ENCODE measurements around the gene FAM181B. TPM values are rescaled to one million over a fixed set of nuclear protein-coding genes. Genes with fewer than 3 reads are reported as not detected.
"Not testable (repeated sequence)": the region's sequence is repeated elsewhere in the genome, so short reads cannot be mapped to it uniquely, and the experiment has no call there.

The FAM181B gene
- total RNA-seq, 1 donor from 2014 or later, result not detected

DNA sequence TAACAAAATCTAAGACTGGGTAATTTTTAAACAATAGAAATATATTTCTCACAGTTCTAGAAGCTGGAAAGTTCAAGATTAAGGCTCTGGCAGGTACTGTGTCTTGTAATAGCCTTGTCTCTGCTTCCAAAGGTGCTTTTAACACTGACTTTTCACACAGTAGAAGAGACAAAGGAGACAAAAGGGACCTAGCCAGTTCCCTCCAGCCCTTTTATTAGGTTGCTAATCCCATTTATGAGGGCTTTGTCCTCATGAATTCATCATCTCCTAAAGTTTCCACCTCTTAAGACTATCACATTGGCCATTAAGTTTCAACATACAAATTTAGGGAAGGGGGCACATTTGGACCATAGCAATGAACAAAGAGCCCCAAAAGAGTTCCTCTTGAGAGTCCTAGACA, 40.7 kb downstream of the FAM181B start:
- no peaks in the 10 kb centered on the region for H4K20me1 ChIP-seq (ENCODE audit: low read depth)
- peak; percentile 15 for DNase-seq (ENCODE audit: low spot score)
- H3K27ac Mint-ChIP-seq, result no peak overlapping the region
- H3K9ac ChIP-seq, result no peak overlapping the region
- peaks cover 8% of the 10 kb centered on the region for H3K27me3 ChIP-seq
- H3K9me3 Mint-ChIP-seq, result no peaks in the 10 kb centered on the region
- H3K4me1 ChIP-seq, result peaks cover 11% of the 10 kb centered on the region
- H3K4me1 Mint-ChIP-seq, result peaks cover 9% of the 10 kb centered on the region
- TF ChIP-seq, protein P1, sequence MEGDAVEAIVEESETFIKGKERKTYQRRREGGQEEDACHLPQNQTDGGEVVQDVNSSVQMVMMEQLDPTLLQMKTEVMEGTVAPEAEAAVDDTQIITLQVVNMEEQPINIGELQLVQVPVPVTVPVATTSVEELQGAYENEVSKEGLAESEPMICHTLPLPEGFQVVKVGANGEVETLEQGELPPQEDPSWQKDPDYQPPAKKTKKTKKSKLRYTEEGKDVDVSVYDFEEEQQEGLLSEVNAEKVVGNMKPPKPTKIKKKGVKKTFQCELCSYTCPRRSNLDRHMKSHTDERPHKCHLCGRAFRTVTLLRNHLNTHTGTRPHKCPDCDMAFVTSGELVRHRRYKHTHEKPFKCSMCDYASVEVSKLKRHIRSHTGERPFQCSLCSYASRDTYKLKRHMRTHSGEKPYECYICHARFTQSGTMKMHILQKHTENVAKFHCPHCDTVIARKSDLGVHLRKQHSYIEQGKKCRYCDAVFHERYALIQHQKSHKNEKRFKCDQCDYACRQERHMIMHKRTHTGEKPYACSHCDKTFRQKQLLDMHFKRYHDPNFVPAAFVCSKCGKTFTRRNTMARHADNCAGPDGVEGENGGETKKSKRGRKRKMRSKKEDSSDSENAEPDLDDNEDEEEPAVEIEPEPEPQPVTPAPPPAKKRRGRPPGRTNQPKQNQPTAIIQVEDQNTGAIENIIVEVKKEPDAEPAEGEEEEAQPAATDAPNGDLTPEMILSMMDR (IDR thresholded peaks at IDR 0.05), result no peak
- TF ChIP-seq EZH2 (IDR thresholded peaks at IDR 0.05) (no peak), EZH2phosphoT487 (IDR thresholded peaks at IDR 0.05) (no peak)
- H3K9me3 ChIP-seq (ENCODE audit: low read depth), result no peaks in the 10 kb centered on the region
- no peak overlapping the region for H3K4me3 Mint-ChIP-seq
- no peaks in the 10 kb centered on the region for H3K79me2 ChIP-seq (ENCODE audit: low read depth)
- H2AFZ ChIP-seq (replicated peaks), result no peak overlapping the region
- no peak overlapping the region for H3K4me3 ChIP-seq
- no peaks in the 10 kb centered on the region for H3F3A ChIP-seq (ENCODE audit: low read depth)
- H3K4me2 ChIP-seq, result no peak overlapping the region
- no peaks in the 10 kb centered on the region for H3K36me3 ChIP-seq
- no peaks in the 10 kb centered on the region for H3K36me3 Mint-ChIP-seq
- no peaks in the 10 kb centered on the region for H3K27me3 Mint-ChIP-seq (ENCODE audit: insufficient read depth, low read depth)
- no peak overlapping the region for H3K27ac ChIP-seq

DNA sequence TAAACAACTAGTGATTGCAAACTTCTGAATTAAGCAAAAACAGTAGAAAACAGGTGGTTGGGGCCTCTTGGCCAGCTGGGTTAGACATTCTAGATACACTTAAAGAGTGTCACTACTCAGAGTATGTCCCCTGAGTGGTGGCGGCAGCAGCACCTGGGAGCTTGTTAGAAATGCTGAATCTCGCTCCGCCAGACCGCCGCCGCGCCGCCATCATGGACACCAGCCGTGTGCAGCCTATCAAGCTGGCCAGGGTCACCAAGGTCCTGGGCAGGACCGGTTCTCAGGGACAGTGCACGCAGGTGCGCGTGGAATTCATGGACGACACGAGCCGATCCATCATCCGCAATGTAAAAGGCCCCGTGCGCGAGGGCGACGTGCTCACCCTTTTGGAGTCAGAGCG, 44.3 kb downstream of the FAM181B start:
- not testable (repeated sequence) for H3K79me2 ChIP-seq (ENCODE audit: low read depth); H3K9me3 ChIP-seq (ENCODE audit: low read depth); H3K4me3 Mint-ChIP-seq; DNase-seq (ENCODE audit: low spot score); H3K27me3 Mint-ChIP-seq (ENCODE audit: insufficient read depth, low read depth); H4K20me1 ChIP-seq (ENCODE audit: low read depth); H3K27me3 ChIP-seq; H3F3A ChIP-seq (ENCODE audit: low read depth); H3K36me3 ChIP-seq; H3K27ac Mint-ChIP-seq; H3K9ac ChIP-seq; H2AFZ ChIP-seq (replicated peaks); H3K4me2 ChIP-seq; H3K27ac ChIP-seq; H3K4me1 Mint-ChIP-seq; H3K9me3 Mint-ChIP-seq; H3K36me3 Mint-ChIP-seq
- peaks cover 11% of the 10 kb centered on the region for H3K4me1 ChIP-seq
- peak overlapping the region; percentile 28 for H3K4me3 ChIP-seq

DNA sequence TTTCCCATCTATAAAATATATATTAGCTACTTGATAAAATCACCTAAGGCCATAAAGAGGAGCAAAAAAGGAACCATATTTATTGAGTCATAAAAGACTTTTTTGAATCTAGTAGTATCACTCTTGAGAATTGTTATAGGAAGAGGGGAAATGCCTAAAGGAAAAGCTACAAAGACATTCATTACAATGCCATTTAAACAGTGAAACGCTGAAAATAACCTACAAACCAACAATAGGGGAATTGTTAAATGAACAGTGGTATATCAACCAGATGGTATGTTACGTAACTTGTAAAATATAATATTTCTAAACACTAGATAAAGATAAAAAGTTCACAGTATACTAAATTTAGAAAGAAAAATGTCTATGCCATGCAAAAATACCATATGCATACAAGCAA, 47.5 kb downstream of the FAM181B start:
- H3K4me1 Mint-ChIP-seq, result no peaks in the 10 kb centered on the region

GRCh38 chr11:82683029-82683428, 50.6 kb downstream of the FAM181B start:
- Mint-ChIP-seq H3K4me3 (no peak overlapping the region), H3K4me1 (no peaks in the 10 kb centered on the region), H3K9me3 (peaks cover 15% of the 10 kb centered on the region), H3K27ac (no peak overlapping the region), H3K27me3 (ENCODE audit: insufficient read depth, low read depth) (peaks cover 2% of the 10 kb centered on the region), H3K36me3 (no peaks in the 10 kb centered on the region)
- Histone ChIP-seq H3K27me3 (no peaks in the 10 kb centered on the region), H3K4me3 (no peak overlapping the region), H3K9me3 (ENCODE audit: low read depth) (no peaks in the 10 kb centered on the region), H3K4me1 (no peaks in the 10 kb centered on the region), H3K36me3 (no peaks in the 10 kb centered on the region), H3K4me2 (no peak overlapping the region), H3K79me2 (ENCODE audit: low read depth) (no peaks in the 10 kb centered on the region), H2AFZ (replicated peaks) (peak overlapping the region; percentile 19), H3K27ac (no peak overlapping the region), H3F3A (ENCODE audit: low read depth) (no peaks in the 10 kb centered on the region), H3K9ac (no peak overlapping the region), H4K20me1 (ENCODE audit: low read depth) (no peaks in the 10 kb centered on the region)
- TF ChIP-seq EZH2 (IDR thresholded peaks at IDR 0.05), result no peak
- no peak for DNase-seq (ENCODE audit: low spot score)

More for the DNA sequence above, 47.5 kb downstream of the FAM181B start:
- H3K4me2 ChIP-seq, result no peak overlapping the region
- no peaks in the 10 kb centered on the region for H4K20me1 ChIP-seq (ENCODE audit: low read depth)
- no peaks in the 10 kb centered on the region for H3K79me2 ChIP-seq (ENCODE audit: low read depth)
- Mint-ChIP-seq H3K27me3 (ENCODE audit: insufficient read depth, low read depth) (peaks cover 2% of the 10 kb centered on the region), H3K9me3 (peaks cover 9% of the 10 kb centered on the region), H3K36me3 (no peaks in the 10 kb centered on the region), H3K4me3 (no peak overlapping the region), H3K27ac (no peak overlapping the region)
- no peaks in the 10 kb centered on the region for H3K9me3 ChIP-seq (ENCODE audit: low read depth)
- no peaks in the 10 kb centered on the region for H3K27me3 ChIP-seq
- H3K4me1 ChIP-seq, result no peaks in the 10 kb centered on the region
- no peaks in the 10 kb centered on the region for H3F3A ChIP-seq (ENCODE audit: low read depth)
- no peak for DNase-seq (ENCODE audit: low spot score)
- H3K4me3 ChIP-seq, result no peak overlapping the region
- H3K9ac ChIP-seq, result no peak overlapping the region
- no peak overlapping the region for H2AFZ ChIP-seq (replicated peaks)
- no peak for TF ChIP-seq EZH2 (IDR thresholded peaks at IDR 0.05)
- TF ChIP-seq, protein P1 (IDR thresholded peaks at IDR 0.05), result no peak
- H3K27ac ChIP-seq, result no peak overlapping the region
- H3K36me3 ChIP-seq, result no peaks in the 10 kb centered on the region

All from neural progenitor cell (in vitro differentiated cells).